Muscle layer of duodenum (tissue), 2 donors: Measurements from ENCODE around the gene JARID2.

Experiments used
- H3K27ac ChIP-seq: one replicate; pipeline ENCODE4 v1.7.0; 2013; ENCODE audit warnings: mild to moderate bottlenecking, low read length
- H3K27me3 ChIP-seq: one replicate; pipeline ENCODE4 v1.7.0; 2013; ENCODE audit warnings: low read depth, mild to moderate bottlenecking, control low read depth, low read length
- H3K36me3 ChIP-seq, 2 donors: one replicate each; pipeline ENCODE4 v1.7.0; 2013; ENCODE audit warnings: low read length in 2 of 2, control low read depth in 1 of 2, mild to moderate bottlenecking in 1 of 2; ENCODE audit not compliant: insufficient read depth in 2 of 2, control insufficient read depth in 1 of 2
- H3K4me1 ChIP-seq, 2 donors: one replicate each; pipeline ENCODE4 v1.7.0; 2013; ENCODE audit warnings: low read length in 2 of 2, mild to moderate bottlenecking in 2 of 2, control low read depth in 1 of 2, moderate library complexity in 1 of 2; ENCODE audit not compliant: insufficient read depth in 2 of 2, control insufficient read depth in 1 of 2
- H3K4me3 ChIP-seq, 2 donors: one replicate each; pipeline ENCODE4 v1.7.0; 2013; ENCODE audit warnings: low read length in 2 of 2, low read depth in 1 of 2, mild to moderate bottlenecking in 1 of 2
- H3K9me3 ChIP-seq, 2 donors: one replicate each; pipeline ENCODE4 v1.7.0; 2013; ENCODE audit warnings: low read length in 2 of 2, control low read depth in 1 of 2, mild to moderate bottlenecking in 1 of 2; ENCODE audit not compliant: control insufficient read depth in 1 of 2
- donor health status: healthy.

Gene JARID2

DNA sequence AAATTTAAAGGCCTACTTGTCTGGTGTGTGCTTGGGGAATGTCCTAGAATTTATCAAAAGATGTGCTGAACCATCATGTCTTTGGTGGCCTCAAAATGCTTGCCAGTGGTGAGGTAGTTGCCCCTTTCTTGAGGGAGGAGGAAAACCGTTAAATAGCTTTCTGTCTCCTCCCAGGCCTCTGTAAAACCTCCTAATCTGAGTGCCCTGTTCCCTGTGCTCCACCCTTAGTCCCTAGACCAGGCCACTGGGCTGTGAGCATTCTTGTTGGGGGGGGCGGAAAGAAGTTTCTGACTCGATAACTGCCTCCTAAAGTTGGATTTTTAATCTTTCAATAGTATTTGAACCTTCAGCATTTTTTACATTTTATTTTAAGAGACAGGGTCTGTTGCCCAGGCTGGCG, 23.1 kb downstream of the JARID2 start:
- no peaks in the 10 kb centered on the region for H3K27me3 ChIP-seq
- peak overlapping the region; percentile 42 for H3K27ac ChIP-seq
- no peak overlapping the region for H3K4me3 ChIP-seq
- peaks cover 32 to 59% of the 10 kb centered on the region in 2 donors for H3K4me1 ChIP-seq
- no peaks in the 10 kb centered on the region for H3K9me3 ChIP-seq
- H3K36me3 ChIP-seq = no peaks in the 10 kb centered on the region

- H3K27ac ChIP-seq = no peak overlapping the region
- no peaks in the 10 kb centered on the region for H3K36me3 ChIP-seq
- no peak overlapping the region for H3K4me3 ChIP-seq
- peaks cover 32 to 58% of the 10 kb centered on the region in 2 donors for H3K4me1 ChIP-seq
- no peaks in the 10 kb centered on the region for H3K27me3 ChIP-seq
- no peaks in the 10 kb centered on the region for H3K9me3 ChIP-seq
Observed at GRCh38 chr6:15269619-15270018, 23.8 kb downstream of the JARID2 start.

GRCh38 chr6:15270402-15270801, 24.5 kb downstream of the JARID2 start:
- Histone ChIP-seq H3K4me1 (peaks cover 24 to 55% of the 10 kb centered on the region in 2 donors), H3K27ac (no peak overlapping the region), H3K36me3 (no peaks in the 10 kb centered on the region), H3K4me3 (no peak overlapping the region), H3K27me3 (no peaks in the 10 kb centered on the region), H3K9me3 (no peaks in the 10 kb centered on the region)

DNA sequence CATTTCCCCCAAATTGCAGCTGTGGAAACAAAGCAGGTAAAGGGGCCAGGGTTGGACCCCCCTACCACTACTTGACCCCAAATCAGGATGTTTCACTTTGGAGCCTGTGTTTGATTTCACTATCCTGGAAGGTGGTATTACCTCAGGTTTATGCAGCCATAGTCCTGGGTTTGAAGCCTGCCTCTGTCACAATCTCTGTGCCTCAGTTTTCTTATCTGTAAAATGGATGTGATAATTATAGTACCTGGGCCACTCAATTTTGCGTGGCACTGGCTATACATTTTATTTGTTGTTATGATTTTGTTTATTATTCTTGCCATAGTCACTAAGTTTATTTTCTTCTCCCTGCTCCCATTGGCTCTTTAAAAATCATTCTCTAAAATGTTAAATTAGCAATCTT, 26.7 kb downstream of the JARID2 start:
- H3K4me3 ChIP-seq = no peak overlapping the region
- no peak overlapping the region for H3K27ac ChIP-seq
- H3K4me1 ChIP-seq = peaks cover 13 to 47% of the 10 kb centered on the region in 2 donors
- no peaks in the 10 kb centered on the region for H3K9me3 ChIP-seq
- no peaks in the 10 kb centered on the region for H3K27me3 ChIP-seq
- no peaks in the 10 kb centered on the region for H3K36me3 ChIP-seq

- no peak overlapping the region for H3K4me3 ChIP-seq
- no peaks in the 10 kb centered on the region for H3K9me3 ChIP-seq
- no peaks in the 10 kb centered on the region for H3K27me3 ChIP-seq
- H3K36me3 ChIP-seq = no peaks in the 10 kb centered on the region
- no peak overlapping the region for H3K27ac ChIP-seq
- H3K4me1 ChIP-seq = peaks cover 6 to 33% of the 10 kb centered on the region in 2 donors
Observed at GRCh38 chr6:15274692-15275387, 29.0 kb downstream of the JARID2 start.

GRCh38 chr6:15276036-15276985, 30.4 kb downstream of the JARID2 start:
- H3K27me3 ChIP-seq = no peaks in the 10 kb centered on the region
- no peaks in the 10 kb centered on the region for H3K36me3 ChIP-seq
- no peaks in the 10 kb centered on the region for H3K9me3 ChIP-seq
- no peak overlapping the region for H3K27ac ChIP-seq
- peaks cover 17 to 41% of the 10 kb centered on the region in 2 donors for H3K4me1 ChIP-seq
- H3K4me3 ChIP-seq = no peak overlapping the region

DNA sequence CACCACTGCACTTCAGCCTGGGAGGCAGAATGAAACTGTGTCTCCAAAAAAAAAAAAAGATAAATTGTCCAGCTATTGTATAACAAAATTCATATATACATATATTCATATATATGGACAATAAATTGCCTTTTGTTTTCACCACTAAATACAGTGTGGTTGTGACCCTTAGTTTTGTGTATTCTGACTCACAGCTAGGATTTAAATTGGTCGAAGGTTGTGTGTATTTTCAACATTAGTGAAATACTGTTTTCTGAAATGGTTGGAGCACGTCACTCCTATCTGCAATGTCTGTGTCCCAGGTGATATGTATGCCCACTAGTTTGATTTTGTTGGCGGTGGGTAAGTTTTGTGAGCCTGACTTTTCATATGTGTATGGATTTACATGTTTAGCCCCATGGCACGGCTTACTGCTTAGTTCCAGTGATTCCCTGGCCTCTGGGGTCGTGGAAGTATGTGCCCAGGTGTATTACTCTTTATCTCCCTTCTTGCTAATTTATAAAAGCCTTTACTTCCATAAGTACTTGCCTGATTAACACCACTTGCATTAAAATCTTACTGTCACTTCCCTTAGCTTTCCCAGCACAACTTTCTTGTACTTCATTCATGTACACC, 33.3 kb downstream of the JARID2 start:
- Histone ChIP-seq H3K36me3 (no peaks in the 10 kb centered on the region), H3K9me3 (no peaks in the 10 kb centered on the region), H3K4me1 (peaks cover 25 to 50% of the 10 kb centered on the region in 2 donors), H3K27ac (no peak overlapping the region), H3K4me3 (no peak overlapping the region), H3K27me3 (no peaks in the 10 kb centered on the region)

DNA sequence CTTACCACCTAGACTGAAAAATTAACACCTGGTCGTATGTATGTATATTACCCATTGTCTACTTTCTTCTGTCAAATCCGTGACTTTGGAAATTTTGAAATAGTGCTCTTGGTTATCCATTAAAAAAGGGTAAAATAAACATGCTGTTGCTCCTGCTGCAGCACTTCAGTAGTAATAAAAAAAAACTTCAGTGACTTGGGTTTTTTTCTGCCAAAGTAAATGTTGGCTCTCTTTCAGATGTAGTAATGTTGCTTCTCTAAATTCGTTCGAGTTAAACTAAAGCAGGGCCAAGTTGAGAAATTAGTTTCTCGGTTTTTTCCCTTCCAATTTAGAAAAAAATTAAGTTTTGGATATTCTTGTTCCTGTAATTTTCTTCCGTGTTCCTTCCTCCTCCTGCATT, 34.2 kb downstream of the JARID2 start:
- no peaks in the 10 kb centered on the region for H3K27me3 ChIP-seq
- no peaks in the 10 kb centered on the region for H3K36me3 ChIP-seq
- no peak overlapping the region for H3K4me3 ChIP-seq
- H3K27ac ChIP-seq = no peak overlapping the region
- H3K4me1 ChIP-seq = peaks cover 25 to 41% of the 10 kb centered on the region in 2 donors
- H3K9me3 ChIP-seq = no peaks in the 10 kb centered on the region

DNA sequence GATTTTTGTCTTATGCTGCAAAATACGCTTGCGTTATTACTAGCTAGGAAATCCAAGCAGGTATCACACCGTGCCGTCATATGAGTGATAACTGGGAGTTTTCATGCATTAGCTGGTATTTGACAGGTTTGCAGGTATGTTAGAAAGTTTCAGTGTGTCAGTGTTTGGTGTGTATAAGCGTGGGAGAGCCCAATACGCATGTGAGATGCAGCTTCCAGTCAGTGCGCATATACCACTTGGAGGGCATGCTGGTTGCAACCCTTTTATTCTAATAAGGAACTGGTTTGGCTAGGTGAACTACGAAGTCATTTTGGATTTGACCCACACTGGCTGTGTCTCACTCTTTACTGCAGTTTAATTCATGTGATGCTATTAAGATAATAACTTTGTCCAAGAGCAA, 35.1 kb downstream of the JARID2 start:
- Histone ChIP-seq H3K36me3 (no peaks in the 10 kb centered on the region), H3K9me3 (no peaks in the 10 kb centered on the region), H3K27ac (no peak overlapping the region), H3K4me1 (peaks cover 22 to 36% of the 10 kb centered on the region in 2 donors), H3K27me3 (no peaks in the 10 kb centered on the region), H3K4me3 (no peak overlapping the region)

GRCh38 chr6:15282334-15282733, 36.5 kb downstream of the JARID2 start:
- H3K4me1 ChIP-seq = peaks cover 22 to 27% of the 10 kb centered on the region in 2 donors

DNA sequence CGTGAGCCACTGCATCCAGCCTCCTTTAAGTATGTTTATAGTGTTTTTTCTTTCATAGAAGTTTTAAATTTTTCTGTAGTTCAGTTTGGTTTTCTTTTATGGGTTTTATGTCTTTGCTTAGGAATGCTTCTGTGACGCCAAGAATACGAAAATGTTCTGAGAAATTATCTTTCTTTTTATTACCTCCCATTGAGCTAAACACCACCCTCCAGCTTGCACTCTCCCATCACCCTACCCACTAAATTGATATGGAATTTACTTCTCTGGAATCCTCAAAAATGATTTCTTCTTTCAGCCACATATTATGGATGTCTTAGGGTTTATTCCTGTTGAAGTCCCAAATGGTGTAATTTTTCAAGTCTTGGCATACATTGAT, 38.1 kb downstream of the JARID2 start:
- peaks cover 22 to 27% of the 10 kb centered on the region in 2 donors for H3K4me1 ChIP-seq
- H3K36me3 ChIP-seq = no peaks in the 10 kb centered on the region
- no peaks in the 10 kb centered on the region for H3K9me3 ChIP-seq
- H3K27ac ChIP-seq = no peak overlapping the region
- H3K27me3 ChIP-seq = no peaks in the 10 kb centered on the region
- no peak overlapping the region for H3K4me3 ChIP-seq

More at GRCh38 chr6:15282334-15282733, 36.5 kb downstream of the JARID2 start:
- Histone ChIP-seq H3K27me3 (no peaks in the 10 kb centered on the region), H3K9me3 (no peaks in the 10 kb centered on the region), H3K4me3 (no peak overlapping the region), H3K27ac (no peak overlapping the region), H3K36me3 (no peaks in the 10 kb centered on the region)
